Nucleus accumbens (tissue), 56 donors: Measurements from ENCODE around the gene NQO2.
A peak's percentile ranks its signal among the peaks of the same experiment; 100 is the strongest.
"Not testable (repeated sequence)": the region's sequence is repeated elsewhere in the genome, so short reads cannot be mapped to it uniquely, and the experiment has no call there.

ENCODE experiments used
- DNase-seq, 56 donors: peaks; one replicate each; lab custom pipeline; 2025; lab: John Stamatoyannopoulos, UW

Gene NQO2

DNA sequence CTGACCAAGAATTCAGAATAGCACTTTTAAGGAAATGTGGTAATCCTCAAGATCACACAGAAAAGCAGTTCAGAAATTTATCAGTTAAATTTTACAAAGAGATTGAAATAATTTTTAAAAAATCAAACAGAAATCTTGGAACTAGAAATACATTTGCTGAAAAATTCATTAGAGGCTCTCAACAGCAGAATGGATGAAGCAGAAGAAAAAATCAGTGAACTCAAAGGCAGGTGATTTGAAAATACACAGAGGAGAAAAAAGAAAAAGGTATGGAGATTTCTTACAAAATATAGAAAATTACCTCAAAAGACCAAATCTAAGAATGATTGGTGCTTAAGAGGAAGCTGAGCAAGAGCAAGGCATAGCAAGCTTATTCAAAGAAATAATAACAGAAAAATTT, 11.5 kb downstream of the NQO2 start:
- DNase-seq = no peak

DNA sequence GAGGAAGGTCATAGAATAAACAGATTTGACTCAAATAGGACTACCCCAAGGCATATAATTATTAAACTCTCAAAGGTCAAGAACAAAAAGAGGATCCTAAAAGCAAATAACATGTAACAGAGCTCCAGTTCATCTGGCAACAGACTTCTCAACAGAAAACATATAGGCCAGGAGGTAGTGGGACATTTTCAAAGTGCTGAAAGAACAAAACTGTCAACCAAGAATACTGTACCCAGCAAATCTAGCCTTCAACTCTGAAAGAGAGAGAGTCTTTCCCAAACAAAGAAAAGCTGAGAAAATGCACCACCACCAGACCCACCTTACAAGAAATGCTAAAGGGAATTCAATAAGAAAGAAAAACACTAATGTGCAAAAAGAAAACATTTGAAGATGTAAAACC, 11.9 kb downstream of the NQO2 start:
- no peak for DNase-seq

DNA sequence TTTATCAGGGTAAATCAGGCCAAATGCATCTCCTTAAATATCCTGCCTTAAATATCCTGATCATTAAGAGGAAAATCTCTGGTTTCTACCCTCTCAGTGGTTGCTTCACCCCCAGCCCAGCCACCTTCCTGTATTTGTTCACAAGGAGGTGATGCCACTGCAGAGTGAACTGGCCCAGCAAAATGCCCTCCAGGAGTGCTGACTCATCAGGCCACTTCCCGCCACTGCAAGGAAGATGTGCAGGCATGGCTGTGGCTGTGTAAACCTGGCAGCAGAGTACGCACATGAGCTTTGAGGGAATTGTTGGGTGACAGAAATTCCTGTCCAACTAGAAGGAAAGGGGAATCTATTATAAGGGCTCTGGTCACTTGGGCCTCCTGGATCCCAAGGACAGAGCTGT, 13.8 kb downstream of the NQO2 start:
- no peak for DNase-seq

DNA sequence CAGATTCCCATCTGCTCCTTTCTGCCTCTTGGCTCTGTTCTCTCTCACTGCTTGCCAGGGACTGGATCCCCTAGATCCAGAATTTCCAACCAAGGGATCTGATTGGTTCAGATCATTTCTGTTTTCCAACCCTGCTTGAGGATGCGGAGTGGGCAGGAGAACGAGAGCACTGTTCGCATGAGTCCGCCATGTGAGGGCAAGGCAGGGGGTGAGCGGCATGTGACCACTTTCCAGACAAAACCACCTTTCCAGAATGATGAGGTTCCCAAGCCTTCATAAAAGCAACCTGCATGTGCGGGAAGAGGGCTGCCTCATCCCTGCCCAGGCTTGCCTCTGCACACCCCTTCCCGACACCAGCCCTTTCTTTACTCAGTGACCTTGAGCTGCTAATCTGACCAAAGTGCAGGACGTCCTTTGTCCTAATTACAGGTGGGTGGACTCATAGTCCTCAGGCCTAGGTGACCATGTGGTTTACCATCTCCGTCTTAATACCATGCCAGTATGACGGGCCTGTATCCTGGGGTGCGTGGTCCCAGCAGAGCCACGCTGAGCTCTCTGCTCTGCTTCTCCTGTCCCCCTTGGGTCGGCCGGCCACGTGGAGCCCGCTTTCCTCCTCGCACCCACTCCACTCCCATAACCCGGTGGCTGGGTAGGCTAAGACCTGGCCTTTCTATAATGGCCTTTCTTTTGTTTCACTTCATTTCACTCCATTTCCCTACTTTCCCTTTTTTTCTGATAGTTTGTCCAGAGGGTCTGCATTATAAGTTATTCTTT, 14.4 kb downstream of the NQO2 start:
- DNase-seq = no peak

DNA sequence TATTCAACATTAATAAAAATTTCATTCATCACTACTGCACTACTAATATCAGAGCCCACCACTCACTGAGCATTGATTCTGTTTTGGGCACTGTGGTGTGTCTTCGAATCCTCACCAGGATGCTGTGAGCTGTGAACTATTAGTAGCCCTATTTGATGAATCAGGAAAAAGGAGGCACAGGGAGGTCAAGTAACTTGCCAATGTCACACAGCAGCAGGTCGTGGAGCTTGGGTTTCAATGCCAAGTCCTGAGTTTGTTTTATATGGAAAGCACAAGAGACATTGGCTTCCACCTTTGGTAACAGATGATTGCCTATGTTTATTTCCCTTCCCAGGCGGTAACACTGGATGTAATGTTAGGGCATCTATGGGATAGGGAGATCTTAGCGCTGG, 15.0 kb downstream of the NQO2 start:
- no peak for DNase-seq

DNA sequence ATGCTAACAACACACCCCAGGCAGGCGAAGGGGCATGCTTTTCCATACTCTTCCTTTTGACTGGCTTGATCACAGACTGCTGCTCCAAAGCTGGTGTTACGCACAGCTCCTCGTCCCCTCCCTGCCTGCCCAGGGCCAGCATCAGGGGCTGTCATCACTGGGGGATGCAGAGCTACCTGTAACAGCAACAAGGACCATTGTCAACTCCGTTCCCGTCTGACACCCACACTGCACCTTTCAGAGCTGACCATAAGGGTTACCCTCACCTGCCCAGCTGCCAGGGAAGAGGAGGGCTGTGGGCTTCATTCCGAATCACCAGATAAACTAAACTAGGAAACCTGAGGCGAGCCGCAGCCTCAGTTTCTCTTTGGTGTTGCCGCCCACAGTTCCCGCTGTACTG, 15.4 kb downstream of the NQO2 start:
- DNase-seq = no peak

DNA sequence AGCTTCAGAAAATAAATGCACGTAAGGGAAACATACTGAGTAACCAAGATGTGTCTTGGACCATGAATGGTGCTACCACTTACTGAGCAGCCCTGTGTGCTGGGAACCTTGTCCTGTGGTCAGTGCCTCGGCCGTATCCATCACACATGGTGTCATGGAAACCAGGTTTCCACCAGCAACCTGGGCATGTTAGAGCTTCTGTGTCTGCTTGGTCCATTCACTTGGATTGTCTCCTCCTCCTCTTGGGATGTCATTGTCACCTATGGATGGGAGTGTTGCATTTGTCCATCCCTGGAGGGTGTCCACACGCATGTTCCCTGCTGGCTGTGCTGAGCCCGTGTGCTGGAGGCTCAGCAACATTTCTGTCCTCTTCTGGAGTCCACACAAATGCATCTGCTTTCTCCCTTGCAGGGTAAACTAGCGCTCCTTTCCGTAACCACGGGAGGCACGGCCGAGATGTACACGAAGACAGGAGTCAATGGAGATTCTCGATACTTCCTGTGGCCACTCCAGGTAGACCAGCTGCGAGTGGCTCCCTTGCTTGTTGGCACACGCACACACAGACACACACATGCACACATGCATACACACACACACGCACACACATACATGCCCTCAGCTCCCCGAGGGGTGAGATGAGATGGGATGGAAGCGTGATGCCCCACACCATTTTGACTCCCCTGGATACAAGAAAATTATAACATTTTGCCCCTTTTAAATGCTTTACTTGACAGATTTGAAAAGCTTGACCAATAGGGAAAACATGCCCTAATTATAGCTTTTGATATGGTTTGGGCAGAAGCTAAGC, 17.0 kb downstream of the NQO2 start:
- DNase-seq = no peak

- DNase-seq = no peak
Measured at GRCh38 chr6:3017304-3017703, 17.6 kb downstream of the NQO2 start.

DNA sequence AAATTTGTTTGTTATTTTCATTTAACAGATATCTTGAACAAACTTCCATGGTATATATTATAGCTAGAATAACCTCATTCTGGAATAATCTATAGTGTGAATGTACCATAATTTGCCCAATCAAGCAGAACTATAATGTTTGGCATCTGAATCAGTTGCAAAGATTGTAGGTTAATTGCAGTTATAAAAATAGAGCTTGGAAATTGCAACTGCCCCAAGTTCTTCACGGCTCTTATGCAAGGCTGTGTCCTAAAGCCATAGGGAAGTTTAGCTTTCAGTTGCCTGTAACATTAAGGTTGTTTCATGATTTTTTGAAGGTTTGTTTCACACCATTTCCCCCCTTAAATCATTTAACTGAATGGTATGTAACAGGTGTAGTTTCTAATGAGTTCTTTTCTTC, 19.4 kb downstream of the NQO2 start:
- no peak for DNase-seq

GRCh38 chr6:3019749-3020320, 20.1 kb downstream of the NQO2 start:
- no peak for DNase-seq

DNA sequence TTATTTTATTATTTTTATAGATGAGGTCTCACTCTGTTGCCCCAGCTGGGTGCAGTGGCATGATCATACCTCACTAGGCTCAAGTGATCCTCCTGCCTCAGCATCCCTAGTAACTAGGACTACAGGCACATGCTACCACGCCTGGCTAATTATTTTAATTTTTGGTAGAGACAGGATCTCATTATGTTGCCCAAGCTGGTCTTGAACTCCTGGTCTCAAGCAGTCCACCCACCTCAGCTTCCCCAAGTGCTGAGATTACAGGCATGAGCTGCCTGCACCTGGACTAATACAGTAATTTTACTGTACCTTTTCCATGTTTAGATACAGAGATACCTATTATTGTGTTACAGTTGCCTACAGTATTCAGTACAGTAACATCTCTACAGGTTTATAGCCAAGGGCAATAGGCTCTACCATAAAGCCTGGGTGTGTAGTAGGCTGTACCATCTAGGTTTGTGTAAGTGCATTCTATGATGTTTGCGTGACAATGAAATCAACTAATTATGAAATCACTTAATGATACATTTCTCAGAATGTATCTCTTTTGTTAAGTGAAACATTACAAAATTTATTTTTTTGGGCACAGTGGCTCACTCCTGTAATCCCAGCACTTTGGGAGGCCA, 21.4 kb downstream of the NQO2 start:
- not testable (repeated sequence) for DNase-seq

- no peak for DNase-seq
Measured at GRCh38 chr6:3022765-3023662, 23.3 kb downstream of the NQO2 start.

DNA sequence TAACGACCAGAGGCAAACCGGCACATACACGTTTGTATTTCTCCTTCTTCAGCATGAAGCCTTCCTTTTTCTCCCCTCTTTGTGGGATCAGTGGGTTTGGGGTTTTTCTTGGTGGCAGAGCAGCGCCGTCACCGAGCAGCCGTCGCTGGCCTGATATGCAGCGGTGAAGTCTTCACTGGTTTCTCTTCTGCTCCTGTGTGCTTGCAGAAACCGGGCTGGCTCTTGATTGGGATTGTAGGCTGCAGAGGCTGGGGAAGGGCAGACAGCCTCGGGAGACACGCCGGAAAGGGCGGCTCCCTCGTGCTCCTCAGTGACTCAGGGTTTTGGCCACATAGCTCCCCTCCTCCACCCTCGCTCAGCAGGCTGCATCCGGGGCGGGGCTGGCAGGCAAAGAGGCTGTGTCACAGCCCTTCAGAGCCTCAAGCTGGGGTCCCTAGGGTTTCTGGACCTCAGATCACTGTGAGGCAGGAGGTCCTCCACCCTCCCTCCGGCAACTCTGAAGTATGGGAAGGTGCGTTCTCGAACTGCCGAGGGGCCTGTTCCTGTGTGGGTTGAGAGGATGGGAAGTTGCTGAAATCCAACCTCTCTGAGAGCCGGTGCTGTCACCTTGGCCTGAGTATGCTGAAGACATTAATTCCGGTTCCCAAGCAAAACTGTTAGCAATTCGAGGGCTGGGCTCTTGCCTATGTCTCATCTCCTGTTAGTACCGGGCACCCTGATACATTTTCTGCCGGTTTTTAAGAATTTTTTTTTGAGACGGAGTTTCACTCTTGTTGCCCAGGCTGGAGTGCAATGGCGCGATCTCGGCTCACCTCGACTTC, 24.2 kb downstream of the NQO2 start:
- DNase-seq = peak in 32 of 56 donors; percentile 7 to 57 (median 24)

GRCh38 chr6:3026791-3027626, 27.3 kb downstream of the NQO2 start:
- DNase-seq = peak in 2 of 56 donors; percentile 9 to 39

- DNase-seq = not testable (repeated sequence)
Measured at GRCh38 chr6:3028156-3028555, 28.5 kb downstream of the NQO2 start.

GRCh38 chr6:3031857-3032640, 32.4 kb downstream of the NQO2 start:
- DNase-seq = no peak

- DNase-seq = no peak
Measured at GRCh38 chr6:3032986-3033385, 33.3 kb downstream of the NQO2 start.
